A549 treated with Mapracorat at 1 μM for 4 hours (cell line): ENCODE results near the gene PLSCR4. TPM values are rescaled to one million over a fixed set of nuclear protein-coding genes. Genes with fewer than 3 reads are reported as not detected.

Experiments
- total RNA-seq: library from RNA; stranded (reverse); fragments of 200-300 nt; extraction: Qiagen RNA extraction; gene quantifications from 5 replicates; pipeline ENCODE4 v1.2.3, GENCODE V29; 2022

The PLSCR4 gene, protein sequence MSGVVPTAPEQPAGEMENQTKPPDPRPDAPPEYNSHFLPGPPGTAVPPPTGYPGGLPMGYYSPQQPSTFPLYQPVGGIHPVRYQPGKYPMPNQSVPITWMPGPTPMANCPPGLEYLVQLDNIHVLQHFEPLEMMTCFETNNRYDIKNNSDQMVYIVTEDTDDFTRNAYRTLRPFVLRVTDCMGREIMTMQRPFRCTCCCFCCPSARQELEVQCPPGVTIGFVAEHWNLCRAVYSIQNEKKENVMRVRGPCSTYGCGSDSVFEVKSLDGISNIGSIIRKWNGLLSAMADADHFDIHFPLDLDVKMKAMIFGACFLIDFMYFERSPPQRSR
- 5.3 to 9.0 TPM (median 7.3 TPM) in 5 replicates for total RNA-seq

DNA sequence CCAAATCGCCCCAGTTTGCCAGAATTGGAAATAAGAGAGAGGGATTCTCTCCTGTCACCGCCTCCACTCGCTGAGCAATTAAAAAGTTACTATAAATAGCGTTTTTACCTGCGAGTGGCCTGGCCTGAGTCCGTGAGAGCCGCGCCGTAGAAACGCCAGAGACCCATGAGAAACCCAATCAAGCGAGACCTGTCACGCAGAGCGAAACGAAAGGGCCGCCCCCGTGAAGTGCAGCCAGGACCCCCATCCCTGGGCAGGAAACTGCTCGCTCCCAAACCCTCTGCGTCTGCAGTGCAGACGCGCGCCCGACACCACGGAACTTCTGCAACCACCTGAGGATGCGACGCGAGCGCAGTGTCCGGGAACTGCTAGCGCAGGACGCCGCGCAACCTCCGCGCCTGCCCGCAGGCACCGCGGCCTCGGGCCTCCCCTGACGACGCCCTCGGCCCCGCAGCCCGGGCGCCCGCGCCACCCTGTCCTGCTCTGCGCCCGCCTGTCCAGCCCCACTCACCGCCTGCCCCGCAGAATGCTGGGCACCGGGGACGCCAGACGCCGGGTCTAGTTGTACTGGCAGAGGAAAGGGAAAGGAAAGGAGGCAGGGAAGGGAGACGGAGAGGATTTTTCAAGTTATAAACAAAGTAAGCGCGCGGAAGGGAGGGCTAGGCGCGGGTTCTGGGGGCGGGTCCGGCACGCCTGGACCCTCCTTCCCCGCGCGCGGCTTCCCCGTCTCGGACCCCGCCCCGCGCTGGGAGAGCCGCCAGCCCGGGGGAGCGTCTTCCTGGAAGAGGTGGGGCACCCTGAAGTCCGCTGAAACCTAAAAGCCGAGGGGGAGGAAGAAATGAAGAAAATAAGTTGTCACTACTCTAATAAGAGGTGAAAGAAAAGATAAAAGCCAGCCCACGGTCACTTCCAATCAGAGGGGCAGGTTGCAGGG lies at the start of gene PLSCR4:
Gene PLSCR4 (minus strand): TSS at position 657 of the 934 bp plus-strand sequence. CDS start 29,034 bp downstream, outside the sequence.

DNA sequence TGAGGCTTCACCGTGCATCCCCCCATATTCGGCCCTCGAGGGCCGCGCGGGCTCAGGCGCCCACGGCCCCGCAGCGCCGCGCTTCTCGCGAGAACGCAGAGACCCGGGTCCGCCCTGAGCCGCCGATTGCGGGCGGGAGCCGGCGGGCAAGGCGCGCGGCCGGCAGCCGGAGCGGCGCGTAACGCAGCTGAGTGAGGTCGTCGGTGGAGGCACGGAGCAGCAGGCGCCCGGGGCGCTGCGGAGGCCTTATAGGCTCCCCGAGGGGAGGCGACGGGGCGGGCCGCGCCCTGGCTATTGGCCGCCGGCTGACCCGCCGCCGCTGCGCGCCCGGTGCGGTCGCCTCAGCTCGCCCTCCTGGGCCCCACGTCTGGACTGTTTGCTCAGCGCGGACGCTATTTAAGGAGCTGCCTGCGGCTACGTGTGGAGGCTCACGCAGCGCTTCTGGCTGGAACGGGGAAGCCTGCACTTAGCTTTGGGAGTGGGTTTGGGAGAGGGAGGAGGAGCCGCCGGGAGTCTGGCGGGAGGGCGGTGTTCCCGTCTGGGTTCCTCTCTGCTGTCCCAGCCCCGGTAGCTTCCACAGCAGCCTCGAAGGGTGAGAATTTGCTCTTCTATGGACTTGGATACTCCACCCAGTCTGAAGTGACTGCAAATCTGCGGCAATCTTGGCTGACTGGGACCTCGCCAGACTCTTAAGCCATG lies 89.8 kb downstream of the PLSCR4 start, which contains the start of gene PLOD2:
Gene PLOD2 (minus strand): TSS at position 221 of the 699 bp plus-strand sequence. CDS start 195 bp downstream, at position 26.

Other genes with a start within 250 kb of the PLSCR4 start
- 76.2 to 113 TPM (median 103 TPM) in 5 replicates for gene PLOD2, start 89.9 kb downstream of the PLSCR4 start, total RNA-seq
- not detected in 5 replicates for gene PLSCR2, start 218.5 kb upstream of the PLSCR4 start, total RNA-seq